ENCODE results near the gene AIFM2.

The AIFM2 gene

DNA sequence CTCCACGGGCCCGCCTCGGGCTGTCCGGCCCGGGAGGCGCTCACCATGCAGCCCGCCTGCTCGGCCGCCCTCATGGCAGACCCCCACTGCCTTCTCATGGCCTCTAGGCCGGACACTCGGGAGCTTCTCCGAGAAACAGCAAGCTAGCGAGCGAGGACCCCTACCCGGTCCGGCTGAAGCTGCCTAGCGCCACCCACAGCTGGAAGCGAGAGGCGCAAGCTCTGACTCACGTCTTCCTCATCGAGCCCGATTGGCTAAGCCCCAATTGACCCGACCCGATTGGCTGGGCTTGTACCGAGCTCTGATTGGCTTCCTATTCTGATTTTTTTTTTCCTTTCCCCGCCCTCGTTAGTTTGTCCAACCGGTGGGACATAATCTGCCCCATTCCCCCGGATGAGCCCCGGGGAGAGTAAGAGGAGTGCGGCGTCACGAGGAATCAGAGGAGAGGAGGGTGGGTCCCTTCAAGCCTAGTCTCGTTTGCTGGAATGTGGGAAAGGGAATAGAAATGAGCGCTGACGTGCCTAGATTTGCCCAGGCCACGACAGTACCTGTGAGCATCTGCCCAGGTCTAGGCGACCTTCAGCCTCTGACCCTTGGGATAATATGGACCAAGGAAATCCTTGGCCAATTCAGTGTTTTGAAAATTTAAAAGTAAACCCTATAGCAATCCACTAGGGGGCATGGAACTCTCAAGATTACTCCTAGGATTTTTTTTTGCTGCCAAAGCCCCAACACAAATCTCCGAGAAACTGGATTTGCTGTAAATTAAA, 14.0 kb upstream of the AIFM2 start, which contains the start of gene TYSND1:
Gene TYSND1 (minus strand): TSS at position 212 of the 770 bp plus-strand sequence. CDS start 114 bp downstream, at position 98.
- DNase-seq (ENCODE audit: extremely low read depth in 1 of 2, low read depth in 1 of 2), result peak; percentile 83 to 84

DNA sequence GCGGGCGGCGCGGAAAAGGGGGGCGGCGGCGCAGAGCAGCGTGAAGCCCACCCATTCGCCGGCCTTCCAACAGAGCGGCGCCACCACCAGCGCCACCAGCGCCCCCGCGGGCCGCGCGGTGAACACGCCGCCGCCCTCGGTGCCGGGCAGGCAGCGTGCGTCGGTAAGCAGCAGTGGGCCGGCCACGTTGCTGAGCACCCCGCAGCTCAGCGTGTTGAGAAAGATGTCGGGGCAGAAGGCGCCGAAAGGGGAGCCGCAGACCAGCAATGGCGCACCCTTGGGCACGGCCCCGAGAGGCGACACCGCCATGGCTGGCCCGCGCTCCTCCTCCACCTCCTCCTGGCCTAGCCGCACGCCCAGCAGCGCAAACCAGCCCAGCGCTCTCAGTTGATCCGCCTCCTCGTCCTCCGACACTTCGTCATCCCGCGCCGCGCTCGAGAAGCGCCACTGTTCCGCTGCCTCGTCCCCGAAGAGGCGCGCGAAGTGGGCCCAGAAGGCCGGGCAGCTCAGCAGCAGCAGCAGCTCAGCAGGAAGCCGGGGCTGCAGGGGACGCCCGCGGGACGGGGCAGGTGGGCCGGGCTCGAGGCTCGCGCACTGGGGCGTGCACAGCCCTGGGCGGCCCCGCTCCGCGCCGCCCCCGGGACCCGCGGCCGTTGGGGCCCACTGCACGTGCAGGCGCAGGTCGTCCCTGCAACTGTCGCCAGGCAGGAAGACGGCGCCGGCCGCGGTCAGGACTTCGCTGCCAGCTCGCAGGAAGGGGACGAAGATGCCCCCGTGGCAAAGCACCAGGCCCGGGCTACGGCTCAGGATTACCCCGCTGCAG, 13.3 kb upstream of the AIFM2 start:
- peak; percentile 27 to 47 for DNase-seq (ENCODE audit: extremely low read depth in 1 of 2, low read depth in 1 of 2)

DNA sequence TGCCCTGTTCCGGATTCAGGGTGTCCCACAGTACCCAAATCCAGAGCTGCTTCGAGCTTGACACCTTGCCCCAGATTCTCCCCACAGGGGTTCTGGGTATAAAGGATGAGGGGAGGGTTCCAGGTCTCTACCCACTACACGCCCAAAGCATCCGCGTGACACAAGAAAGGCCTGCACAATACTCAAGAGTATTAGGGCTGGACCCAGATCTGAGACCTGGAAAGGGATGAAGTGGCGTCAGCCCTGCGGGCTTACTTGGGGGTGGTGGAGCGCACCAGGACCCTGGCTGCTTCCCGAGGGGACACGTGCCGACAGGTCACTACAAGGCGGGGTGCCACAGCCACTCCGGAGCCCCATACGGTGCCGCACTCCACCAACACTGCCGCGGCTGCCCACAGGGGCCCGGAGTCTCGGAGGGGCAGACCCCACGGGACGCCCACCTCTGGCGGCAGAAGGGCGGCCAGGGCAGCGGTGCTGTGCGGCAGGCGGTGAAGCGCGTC, 12.6 kb upstream of the AIFM2 start:
- peak in 1 of 2 donors; percentile 7 for DNase-seq (ENCODE audit: extremely low read depth in 1 of 2, low read depth in 1 of 2)

DNA sequence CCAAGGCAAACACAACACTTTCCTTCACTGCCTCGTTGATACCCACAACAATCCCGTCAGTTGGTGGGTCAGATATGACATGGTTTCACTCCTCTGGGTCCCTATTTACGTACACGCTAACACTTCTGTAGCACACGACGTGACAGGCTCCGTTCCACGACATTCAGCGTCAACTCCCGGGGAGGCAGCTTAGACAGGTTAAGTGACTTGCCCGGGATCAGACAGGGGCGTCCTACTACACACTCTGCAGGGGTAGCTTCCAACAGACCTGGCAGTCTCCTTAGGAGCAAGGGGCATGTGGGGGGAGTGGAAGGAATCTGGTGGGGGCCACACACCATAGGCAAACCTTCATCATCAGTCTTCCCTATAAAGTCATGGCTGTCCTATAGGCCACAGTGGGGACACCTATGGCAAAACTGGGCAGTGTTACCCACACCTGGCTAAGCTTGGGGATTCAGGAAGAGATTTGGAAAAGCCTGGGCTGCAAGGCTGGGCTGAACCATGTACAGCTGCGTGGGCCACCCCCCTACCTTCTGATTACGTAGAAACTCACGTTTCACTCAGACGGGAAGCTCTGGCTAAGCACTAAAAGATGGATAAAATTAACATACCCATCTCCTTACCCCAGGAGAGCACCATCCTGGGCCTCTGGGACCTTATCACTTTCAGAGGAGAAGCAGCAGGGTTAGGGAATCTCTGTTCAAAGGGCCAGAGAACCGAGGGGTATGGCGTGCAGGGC, 11.9 kb upstream of the AIFM2 start:
- no peak for DNase-seq (ENCODE audit: extremely low read depth in 1 of 2, low read depth in 1 of 2)

DNA sequence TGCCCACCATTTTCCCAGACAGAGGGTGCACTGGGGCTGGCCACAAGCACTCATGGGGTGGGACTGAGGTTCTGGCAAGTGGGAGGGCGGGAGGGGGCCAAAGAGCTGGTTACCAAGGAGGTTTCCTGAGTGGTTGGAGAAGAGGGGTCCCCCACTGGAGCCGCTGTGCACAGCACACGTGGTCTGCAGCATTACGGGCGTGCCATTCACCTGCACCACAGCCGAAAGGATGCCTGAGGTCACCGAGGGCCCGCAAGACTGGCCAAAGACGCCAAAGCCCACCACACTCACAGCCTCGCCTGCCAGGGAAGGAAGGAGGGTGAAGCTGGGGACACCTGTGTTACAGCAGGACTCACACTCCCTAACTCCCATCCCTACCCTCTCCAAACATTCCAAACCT, 9.9 kb upstream of the AIFM2 start:
- no peak for DNase-seq (ENCODE audit: extremely low read depth in 1 of 2, low read depth in 1 of 2)

DNA sequence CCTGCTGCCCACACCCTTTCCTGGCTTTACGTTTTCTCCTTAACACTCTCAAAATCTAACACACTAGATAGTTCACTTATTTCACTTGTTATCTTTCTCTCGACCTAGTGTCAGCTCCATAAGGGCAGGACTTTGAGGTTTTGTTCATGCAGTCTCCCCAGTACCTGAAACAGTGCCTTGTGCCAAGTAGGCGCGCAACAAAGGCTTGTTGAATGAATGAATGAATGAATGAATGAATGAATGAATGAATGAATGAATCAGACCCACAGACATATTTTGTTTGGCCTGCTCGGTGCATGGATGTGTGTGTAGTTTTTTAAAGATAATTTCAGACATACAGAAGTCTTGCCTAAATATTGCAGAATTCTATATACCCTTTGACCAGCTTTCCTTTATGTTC, 7.7 kb upstream of the AIFM2 start:
- no peak for DNase-seq (ENCODE audit: extremely low read depth in 1 of 2, low read depth in 1 of 2)

DNA sequence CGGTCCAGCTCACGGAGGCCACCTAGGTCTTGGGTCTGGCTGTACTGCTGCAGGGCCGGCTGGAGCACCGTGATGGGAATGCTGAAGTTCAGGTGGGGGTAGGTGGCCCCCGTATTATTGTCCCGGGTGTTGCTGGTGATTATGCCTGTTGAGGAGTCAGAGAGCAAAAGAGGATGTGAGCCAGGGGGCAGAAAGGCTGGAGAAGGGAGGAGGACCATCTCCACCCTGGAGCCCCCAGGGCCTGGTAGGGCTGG, 7.3 kb upstream of the AIFM2 start:
- DNase-seq (ENCODE audit: extremely low read depth in 1 of 2, low read depth in 1 of 2), result no peak

DNA sequence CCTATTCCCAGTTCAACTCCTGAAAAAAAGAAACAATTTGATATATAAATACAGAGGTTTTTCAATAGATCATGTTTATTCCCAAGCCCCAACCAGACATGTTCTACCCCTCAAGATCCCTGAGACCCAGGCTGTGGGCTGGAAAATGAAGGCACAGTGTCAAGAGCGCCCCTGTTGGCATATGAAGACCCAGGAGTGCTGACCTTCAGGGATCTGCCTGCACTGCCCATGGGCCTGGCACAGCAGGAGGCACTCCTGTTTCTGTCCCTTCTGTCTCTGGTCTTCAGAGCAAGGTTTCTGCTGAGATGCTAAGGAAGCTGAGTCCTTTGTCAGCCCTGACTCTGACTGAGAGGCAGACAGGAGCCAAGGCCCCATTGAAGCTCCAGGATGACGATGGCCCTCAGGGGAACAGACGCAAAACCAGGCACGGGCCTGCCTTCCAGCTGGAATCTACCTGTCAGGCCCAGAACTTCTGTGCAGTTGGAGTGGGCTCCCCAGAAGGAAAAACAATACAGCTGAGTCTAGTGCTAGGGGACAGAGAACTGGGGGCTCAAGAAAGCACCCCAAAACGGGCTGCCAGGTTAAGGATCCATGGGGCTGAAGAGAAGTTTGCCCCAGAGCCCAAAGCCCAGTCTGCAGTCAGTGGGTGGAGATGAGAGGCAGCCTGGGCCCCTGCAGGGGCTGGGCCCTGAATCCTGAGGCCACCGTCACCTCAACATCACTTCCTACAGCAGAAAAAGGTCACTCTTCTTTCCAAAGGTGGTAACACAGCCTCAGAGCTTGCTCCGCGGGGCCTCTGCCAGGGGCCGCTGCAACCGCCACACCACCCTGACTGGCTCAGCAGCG, 6.7 kb upstream of the AIFM2 start:
- DNase-seq (ENCODE audit: extremely low read depth in 1 of 2, low read depth in 1 of 2), result no peak

DNA sequence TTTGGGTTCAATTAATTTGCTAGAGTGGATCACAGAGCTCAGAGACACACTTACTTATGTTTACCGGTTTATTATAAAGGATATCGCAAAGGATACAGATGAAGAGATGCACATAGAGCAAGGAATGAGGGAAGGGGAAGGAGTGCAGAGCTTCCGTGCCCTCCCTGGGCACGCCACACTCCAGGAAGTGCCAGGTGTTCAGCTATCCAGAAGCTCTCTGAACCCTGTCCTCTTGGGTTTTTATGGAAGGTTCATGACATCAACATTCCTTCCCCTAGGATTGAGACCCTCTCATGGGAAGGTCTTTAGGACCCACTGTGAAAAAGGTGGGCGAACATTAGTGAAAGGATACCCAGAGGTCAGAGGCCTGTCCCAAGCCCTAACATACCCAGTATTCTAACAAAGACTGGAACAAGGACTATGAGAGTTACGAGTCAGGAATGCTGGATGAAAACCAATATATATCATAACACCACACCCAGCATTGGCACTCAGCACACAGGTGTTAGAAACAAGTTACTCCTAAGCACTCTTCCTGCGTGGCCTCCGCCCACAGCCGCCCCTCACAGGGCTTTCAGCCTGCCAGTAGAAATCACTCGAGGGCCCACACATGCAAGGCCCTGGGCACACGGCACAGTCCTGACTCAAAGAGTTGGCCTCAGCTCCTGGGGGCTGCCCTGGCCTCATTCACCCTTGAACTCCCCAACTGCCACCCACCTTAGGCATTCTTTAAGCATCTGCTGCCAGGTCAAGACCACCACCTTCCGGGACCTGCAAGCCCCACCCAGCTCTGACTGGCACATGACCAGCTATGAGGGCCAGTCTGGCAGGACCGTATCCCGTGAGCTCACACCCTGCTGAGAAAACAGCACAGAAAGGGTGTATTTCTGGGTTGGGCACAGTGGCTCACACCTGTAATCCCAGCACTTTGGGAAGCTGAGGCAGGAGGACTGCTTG, 5.6 kb upstream of the AIFM2 start:
- DNase-seq (ENCODE audit: extremely low read depth in 1 of 2, low read depth in 1 of 2), result no peak

DNA sequence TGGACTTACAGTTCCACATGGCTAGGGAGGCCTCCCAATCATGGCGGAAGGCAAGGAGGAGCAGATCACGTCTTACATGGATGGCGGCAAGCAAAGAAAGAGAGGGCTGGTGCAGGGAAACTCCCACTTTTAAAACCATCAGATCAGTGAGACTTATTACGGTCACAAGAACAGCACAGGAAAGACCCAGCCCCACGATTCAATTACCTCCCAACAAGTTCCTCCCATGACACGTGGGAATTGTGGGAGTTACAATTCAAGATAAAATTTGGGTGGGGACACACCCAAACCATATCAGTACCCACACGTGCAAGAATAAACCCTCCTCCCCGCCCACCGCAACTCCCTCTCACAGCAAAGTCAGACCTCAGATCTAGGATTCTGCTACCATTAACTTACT, 4.5 kb upstream of the AIFM2 start:
- DNase-seq (ENCODE audit: extremely low read depth in 1 of 2, low read depth in 1 of 2), result no peak

DNA sequence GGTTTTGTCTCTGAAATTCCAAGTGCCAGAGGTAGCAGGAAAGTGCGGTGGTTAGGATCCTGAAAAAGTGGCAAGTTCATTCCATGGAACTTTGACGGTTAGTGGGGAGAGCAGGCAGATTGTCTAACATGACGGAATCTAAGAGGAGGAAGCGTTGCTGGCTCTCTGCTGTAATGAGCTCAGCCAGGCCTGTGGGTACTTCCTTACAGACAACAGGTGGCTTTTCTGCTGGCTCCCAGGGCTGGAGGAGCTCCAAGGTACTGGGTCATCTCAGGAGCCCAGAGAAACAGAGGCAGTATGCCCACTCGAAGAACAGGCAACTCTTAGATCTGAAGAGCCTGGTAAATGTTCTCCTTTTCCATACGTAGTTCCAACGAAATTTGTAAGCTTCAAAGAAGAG, 3.1 kb upstream of the AIFM2 start:
- no peak for DNase-seq (ENCODE audit: extremely low read depth in 1 of 2, low read depth in 1 of 2)

DNA sequence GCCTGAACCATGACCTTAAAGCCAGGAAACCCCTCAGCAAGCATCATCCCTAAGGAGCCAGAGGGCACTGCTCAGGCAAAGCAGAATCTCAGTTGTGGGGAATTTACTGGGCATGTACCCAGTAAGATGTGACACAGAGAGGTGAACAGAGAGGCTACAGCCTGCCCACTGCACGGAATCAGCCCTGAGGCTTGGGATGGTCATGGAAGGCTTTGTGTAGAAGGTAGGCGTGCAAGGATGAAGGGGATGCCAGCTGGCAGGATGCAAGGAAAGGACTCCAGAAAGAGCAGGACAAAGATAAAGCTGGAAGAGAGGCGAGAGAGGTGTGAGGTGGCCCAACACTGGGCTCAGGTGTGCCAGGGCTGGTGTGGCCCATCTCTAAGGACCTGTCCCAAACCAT, 2.4 kb upstream of the AIFM2 start:
- DNase-seq (ENCODE audit: extremely low read depth in 1 of 2, low read depth in 1 of 2), result no peak

DNA sequence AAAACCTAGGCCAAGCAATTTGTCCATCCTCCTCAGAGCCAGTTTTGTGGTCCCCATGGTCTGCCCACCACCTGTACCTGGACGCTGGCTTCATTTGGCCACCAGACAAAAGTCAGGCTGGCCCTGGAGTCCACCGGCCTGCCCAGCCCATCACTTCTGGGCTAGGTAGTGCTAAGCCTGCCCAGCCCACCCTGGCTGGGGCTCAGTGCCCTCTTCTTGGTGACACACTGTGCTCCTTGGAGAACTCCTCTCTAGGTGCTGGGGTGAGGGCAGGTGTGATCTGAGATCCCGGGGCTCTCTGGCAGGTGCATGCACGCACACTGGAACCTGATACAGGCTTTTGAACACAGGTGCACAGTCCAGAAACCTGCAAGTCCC, 1.1 kb downstream of the AIFM2 start:
- DNase-seq (ENCODE audit: extremely low read depth in 1 of 2, low read depth in 1 of 2), result no peak

DNA sequence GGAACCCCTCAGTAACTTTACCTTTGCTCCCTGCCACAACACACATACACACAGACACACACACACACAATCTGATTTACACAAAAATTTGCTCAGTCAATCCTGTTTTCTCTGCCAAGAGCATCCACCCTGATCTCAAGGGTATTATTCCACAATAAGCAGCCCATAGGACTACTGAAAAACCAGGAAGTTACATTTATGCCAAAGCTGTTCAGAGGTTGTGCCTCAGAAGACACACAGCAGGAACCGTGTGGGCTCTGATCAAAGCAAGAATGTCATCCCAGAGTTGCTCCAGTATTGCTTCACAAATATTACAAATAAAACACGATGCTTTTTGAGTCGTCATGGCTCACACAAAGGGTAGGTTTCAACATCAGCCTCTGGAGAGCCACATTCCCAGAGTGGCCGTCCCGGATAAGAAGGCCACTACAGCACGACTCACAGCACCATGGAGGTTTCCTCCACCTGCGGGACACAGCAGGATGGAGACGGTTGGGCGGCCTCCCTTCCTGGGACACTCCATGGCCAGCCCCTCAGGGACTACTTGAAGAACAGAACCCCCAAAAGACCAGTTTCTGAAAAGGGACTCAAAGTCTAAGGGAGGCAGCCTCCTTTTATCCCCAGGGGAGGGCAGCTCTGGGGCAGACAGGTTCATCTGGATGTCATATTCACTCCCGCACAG, 1.6 kb downstream of the AIFM2 start:
- no peak for DNase-seq (ENCODE audit: extremely low read depth in 1 of 2, low read depth in 1 of 2)

DNA sequence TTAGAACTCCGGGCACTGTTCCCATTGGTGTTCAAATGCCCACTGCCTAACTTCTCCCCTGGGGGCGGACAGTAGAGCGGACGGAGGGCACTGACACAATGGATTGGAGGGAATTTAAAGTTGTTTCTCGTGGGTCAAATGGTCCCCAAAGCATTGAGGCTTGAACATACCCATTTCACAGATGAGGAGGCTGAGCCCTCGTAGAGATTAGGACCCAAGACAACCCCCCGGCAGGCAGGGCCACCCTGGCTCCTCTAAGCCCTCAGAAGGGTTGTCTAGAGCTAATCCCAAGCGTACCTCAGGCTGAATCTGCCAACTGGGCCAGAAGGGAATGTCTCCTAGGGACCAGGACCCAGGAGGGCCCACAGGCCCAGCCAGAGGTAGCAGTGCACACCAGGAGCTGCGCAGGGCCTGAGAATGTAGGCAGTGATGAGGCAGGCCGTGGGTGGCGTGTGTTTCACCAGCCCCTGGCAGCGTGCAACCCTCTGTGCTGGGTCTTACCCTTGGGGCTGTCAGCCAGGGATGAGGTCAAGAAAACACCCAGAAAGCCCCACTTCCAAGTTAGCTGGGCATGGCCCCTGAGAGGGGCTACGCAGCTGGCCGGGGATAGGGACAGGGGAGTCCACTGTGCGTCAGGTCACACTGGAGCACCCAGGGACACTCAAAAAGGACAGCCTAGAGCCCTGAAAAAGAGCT, 5.8 kb downstream of the AIFM2 start:
- no peak for DNase-seq (ENCODE audit: extremely low read depth in 1 of 2, low read depth in 1 of 2)

DNA sequence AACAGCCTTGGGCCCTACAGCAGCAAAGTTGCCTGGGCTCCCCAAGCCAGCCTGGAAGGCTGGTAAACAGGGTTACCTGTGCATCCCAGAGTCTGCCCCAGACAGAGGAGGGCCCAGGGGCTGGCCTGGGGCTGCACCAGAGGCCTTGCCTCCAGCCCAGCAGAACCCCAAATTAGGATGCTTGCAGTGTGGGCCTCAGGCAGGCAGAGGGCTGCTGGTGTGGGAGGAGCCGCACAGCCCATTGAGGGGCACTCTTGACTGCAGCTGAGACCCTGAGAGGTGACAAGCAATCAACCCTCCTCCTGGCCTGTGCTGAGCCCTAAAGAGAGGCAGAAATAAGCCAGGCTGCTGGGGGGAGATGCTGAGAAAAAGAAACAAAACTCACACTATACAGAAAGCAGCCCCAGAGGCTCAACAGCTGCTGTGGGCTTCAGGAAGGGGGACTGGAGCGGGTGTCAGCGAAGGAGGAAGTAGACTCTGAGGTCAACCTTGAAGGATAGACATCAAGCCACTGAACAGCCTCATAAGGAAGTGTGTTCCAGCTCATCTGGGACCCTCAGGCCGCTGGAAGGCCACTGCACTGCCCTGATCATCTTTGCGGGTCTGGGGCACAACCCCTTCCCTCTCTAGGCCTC, 6.6 kb downstream of the AIFM2 start:
- no peak for DNase-seq (ENCODE audit: extremely low read depth in 1 of 2, low read depth in 1 of 2)

DNA sequence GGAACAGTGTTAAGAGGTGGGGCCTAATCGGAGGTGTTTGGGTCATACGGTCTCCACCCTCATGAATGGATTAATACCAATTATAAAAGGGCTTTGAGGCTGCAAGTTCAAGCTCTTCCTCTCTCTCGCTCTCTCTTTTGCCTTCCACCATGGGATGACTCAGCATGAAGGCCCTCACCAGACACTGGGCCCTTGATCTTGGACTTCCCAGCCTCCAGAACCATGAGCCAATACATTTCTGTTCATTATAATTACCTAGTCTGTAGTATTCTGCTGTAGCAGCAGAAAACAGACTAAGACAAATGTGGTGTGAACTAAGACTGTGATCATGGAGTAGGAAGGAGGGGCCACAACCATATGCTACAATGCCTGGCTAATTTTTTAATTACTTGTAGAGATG, 7.7 kb downstream of the AIFM2 start:
- DNase-seq (ENCODE audit: extremely low read depth in 1 of 2, low read depth in 1 of 2), result no peak

DNA sequence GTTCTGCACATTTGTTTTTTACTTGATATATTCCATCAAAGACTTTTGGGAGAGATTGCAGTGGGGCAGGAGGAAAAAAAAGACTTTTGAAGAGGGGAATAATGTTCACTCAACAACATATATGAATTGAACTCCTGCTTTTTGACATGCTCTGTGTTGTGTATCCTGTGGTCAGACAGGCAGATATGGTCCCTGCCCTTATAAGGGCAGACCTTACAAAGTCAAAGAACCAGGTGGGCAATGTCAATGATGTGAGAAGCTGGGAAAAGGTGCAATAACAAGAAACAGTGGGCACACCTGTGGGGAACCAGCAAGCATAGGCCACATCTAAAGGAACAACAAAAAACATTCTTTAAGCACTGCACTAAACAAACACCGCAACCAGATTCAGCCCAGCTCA, 8.2 kb downstream of the AIFM2 start:
- DNase-seq (ENCODE audit: extremely low read depth in 1 of 2, low read depth in 1 of 2), result no peak

All from activated CD8-positive, alpha-beta memory T cell treated with anti-CD3 and anti-CD28 coated beads for 1 hour (primary cell).